ENCODE results near the gene TKT.

Gene TKT

GRCh38 chr3:53195066-53195450 lies 60.8 kb downstream of the TKT start:
- Mint-ChIP-seq H3K4me1 (ENCODE audit: low read depth) (peaks cover 12% of the 10 kb centered on the region), H3K9me3 (no peaks in the 10 kb centered on the region), H3K27me3 (ENCODE audit: low read depth) (no peaks in the 10 kb centered on the region), H3K4me3 (no peak overlapping the region), H3K36me3 (ENCODE audit: low read depth) (peaks cover 4% of the 10 kb centered on the region), H3K27ac (no peak overlapping the region)

DNA sequence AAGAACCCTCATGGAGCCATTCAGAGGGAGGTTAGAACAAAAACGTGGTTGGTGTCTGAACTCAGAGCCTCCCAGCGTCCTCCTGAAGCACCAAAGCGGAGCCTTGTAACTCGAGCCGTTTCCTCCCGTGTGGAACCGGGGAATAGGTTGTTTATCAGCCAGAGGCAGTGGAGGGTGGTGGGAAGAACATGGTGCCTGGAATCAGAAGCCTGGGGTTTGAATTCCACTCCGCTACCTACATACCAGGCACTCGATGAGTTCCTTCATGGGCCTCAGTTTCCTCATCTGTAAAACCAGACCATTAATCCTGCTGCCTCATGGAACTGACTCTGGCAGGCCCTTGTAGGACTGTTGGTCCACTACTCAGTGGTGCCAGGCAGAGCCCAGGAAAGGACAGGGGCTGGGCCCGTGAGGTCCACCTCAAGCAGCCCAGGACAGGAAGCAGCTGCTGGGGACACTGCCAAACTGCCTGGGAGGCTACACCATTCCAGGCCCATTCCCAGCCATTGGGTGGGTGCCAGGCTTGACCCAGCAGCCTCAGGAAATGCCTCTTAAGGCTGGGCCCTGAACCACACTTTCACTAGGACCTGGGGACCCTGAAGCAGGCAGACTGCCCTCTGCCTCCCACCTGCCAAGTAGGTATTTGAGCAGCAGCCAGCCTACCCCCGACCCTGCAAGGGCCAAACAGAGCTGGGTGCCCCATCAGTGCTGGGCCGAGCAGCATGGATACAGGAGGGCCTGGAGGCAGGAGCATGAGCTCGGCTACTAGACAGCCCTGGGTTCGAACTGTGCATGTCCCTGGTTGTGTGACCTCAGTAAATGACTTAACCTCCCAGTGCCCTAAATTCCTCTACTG lies 61.4 kb downstream of the TKT start:
- Mint-ChIP-seq H3K27ac (no peak overlapping the region), H3K36me3 (ENCODE audit: low read depth) (peaks cover 7% of the 10 kb centered on the region), H3K9me3 (no peaks in the 10 kb centered on the region), H3K27me3 (ENCODE audit: low read depth) (no peaks in the 10 kb centered on the region), H3K4me1 (ENCODE audit: low read depth) (peaks cover 12% of the 10 kb centered on the region), H3K4me3 (no peak overlapping the region)

- Mint-ChIP-seq H3K27me3 (ENCODE audit: low read depth) (no peaks in the 10 kb centered on the region), H3K4me3 (no peak overlapping the region), H3K4me1 (ENCODE audit: low read depth) (peaks cover 12% of the 10 kb centered on the region), H3K9me3 (no peaks in the 10 kb centered on the region), H3K27ac (no peak overlapping the region), H3K36me3 (ENCODE audit: low read depth) (peaks cover 7% of the 10 kb centered on the region)
Measured at GRCh38 chr3:53193466-53194209, 62.2 kb downstream of the TKT start.

- Mint-ChIP-seq H3K27me3 (ENCODE audit: low read depth) (no peaks in the 10 kb centered on the region), H3K27ac (no peak overlapping the region), H3K4me3 (no peak overlapping the region), H3K36me3 (ENCODE audit: low read depth) (peaks cover 8% of the 10 kb centered on the region), H3K4me1 (ENCODE audit: low read depth) (peaks cover 12% of the 10 kb centered on the region), H3K9me3 (no peaks in the 10 kb centered on the region)
Measured at GRCh38 chr3:53192608-53193007, 63.2 kb downstream of the TKT start.

DNA sequence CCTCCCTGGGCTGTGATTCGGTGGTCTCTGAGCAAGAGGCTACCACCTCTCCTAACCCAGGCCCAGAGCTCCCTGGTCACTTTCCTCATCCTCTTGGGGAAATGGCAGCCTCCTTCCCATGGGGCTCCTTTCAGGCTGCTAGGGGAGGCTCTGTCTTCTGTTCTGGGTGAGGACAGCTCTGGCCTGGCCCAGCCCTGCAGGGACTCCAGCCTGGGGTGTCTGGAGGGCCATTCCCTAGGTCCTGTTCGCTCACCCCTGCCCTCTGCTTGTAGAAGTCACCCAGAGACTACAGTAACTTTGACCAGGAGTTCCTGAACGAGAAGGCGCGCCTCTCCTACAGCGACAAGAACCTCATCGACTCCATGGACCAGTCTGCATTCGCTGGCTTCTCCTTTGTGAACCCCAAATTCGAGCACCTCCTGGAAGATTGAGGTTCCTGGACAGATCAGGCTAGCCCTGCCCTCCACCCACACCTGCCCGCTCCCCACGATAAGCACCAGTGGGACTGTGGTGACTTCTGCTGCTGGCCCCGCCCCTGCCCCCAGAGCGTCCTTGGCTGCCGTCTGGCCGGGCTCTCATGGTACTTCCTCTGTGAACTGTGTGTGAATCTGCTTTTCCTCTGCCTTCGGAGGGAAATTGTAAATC lies 63.9 kb downstream of the TKT start:
- no peak overlapping the region for H3K27ac Mint-ChIP-seq
- H3K4me1 Mint-ChIP-seq (ENCODE audit: low read depth) = peaks cover 9% of the 10 kb centered on the region
- no peaks in the 10 kb centered on the region for H3K27me3 Mint-ChIP-seq (ENCODE audit: low read depth)
- no peaks in the 10 kb centered on the region for H3K9me3 Mint-ChIP-seq
- H3K36me3 Mint-ChIP-seq (ENCODE audit: low read depth) = peaks cover 11% of the 10 kb centered on the region
- no peak overlapping the region for H3K4me3 Mint-ChIP-seq

- no peaks in the 10 kb centered on the region for H3K9me3 Mint-ChIP-seq
- H3K36me3 Mint-ChIP-seq (ENCODE audit: low read depth) = peaks cover 12% of the 10 kb centered on the region
- no peaks in the 10 kb centered on the region for H3K27me3 Mint-ChIP-seq (ENCODE audit: low read depth)
- no peak overlapping the region for H3K27ac Mint-ChIP-seq
- no peak overlapping the region for H3K4me3 Mint-ChIP-seq
- H3K4me1 Mint-ChIP-seq (ENCODE audit: low read depth) = peaks cover 9% of the 10 kb centered on the region
Measured at GRCh38 chr3:53190659-53191058, 65.2 kb downstream of the TKT start.

GRCh38 chr3:53189276-53189675 lies 66.5 kb downstream of the TKT start:
- Mint-ChIP-seq H3K4me3 (no peak overlapping the region), H3K36me3 (ENCODE audit: low read depth) (peaks cover 17% of the 10 kb centered on the region), H3K27ac (no peak overlapping the region), H3K27me3 (ENCODE audit: low read depth) (no peaks in the 10 kb centered on the region), H3K4me1 (ENCODE audit: low read depth) (peaks cover 4% of the 10 kb centered on the region), H3K9me3 (no peaks in the 10 kb centered on the region)

DNA sequence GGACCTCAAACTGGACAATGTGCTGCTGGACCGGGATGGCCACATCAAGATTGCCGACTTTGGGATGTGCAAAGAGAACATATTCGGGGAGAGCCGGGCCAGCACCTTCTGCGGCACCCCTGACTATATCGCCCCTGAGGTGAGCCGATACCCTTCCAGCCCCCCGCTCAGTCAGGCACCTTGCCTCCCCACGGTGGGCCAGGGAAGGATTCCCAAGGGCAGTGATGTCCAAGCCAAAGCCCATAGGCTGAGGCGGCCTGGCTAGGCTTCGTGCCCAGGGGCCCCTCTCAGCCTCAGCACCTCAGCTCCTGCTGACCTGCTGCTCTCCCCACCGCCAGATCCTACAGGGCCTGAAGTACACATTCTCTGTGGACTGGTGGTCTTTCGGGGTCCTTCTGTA lies 67.1 kb downstream of the TKT start:
- Mint-ChIP-seq H3K9me3 (no peaks in the 10 kb centered on the region), H3K36me3 (ENCODE audit: low read depth) (peaks cover 17% of the 10 kb centered on the region), H3K27me3 (ENCODE audit: low read depth) (no peaks in the 10 kb centered on the region), H3K4me3 (no peak overlapping the region), H3K4me1 (ENCODE audit: low read depth) (peaks cover 4% of the 10 kb centered on the region), H3K27ac (no peak overlapping the region)

DNA sequence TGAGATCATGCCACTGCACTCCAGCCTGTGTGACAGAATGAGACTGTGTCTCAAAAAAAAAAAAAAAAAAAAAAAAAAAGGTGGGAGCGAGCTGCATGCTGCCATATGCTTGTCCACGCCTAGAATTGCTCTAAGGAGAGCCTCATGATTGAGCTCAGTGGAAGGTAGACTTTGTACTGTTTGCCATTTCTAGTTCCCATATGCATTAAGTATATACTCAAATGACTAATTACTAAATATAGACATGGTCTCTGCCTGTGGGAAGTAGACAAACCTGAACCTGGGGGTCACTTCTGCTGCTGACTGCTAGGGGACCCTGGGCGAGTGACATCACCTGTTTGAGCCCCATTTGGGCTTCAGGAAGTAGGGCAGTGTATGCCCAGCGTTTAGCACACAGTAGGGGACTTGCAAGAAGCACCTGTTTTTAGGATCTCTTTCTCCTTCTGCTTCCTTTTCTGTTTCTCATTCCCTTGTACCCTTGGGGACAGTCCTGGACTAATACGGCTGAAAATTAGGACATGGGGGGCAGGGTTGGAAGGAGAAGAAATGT lies 67.6 kb downstream of the TKT start:
- H3K9me3 Mint-ChIP-seq = no peaks in the 10 kb centered on the region
- H3K4me3 Mint-ChIP-seq = no peak overlapping the region
- no peaks in the 10 kb centered on the region for H3K27me3 Mint-ChIP-seq (ENCODE audit: low read depth)
- H3K27ac Mint-ChIP-seq = no peak overlapping the region
- H3K4me1 Mint-ChIP-seq (ENCODE audit: low read depth) = peaks cover 4% of the 10 kb centered on the region
- H3K36me3 Mint-ChIP-seq (ENCODE audit: low read depth) = peaks cover 17% of the 10 kb centered on the region

GRCh38 chr3:53187430-53187829 lies 68.4 kb downstream of the TKT start:
- H3K36me3 Mint-ChIP-seq (ENCODE audit: low read depth) = peaks cover 16% of the 10 kb centered on the region
- H3K4me3 Mint-ChIP-seq = no peak overlapping the region
- H3K27me3 Mint-ChIP-seq (ENCODE audit: low read depth) = no peaks in the 10 kb centered on the region
- H3K27ac Mint-ChIP-seq = no peak overlapping the region
- H3K9me3 Mint-ChIP-seq = no peaks in the 10 kb centered on the region
- no peaks in the 10 kb centered on the region for H3K4me1 Mint-ChIP-seq (ENCODE audit: low read depth)

DNA sequence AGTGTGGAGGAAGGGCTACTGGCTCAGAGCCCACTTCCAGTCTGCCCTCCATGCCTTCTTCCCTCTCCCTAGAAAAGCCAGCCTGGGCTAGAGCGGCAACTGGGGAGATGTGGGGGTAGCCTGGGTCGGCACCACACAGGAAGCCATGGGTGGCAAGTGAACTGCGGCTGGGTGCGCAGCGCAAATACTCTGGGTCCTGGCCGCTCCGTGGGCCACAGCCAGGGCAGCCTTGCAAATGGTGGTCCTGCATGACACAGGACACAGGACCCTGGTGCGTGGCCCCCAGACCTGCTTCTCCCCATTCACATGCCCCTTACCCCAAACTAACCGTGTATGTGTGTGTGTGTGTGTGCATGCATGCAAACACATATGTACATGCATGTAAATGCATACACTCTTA lies 69.1 kb downstream of the TKT start:
- Mint-ChIP-seq H3K36me3 (ENCODE audit: low read depth) (peaks cover 18% of the 10 kb centered on the region), H3K4me1 (ENCODE audit: low read depth) (no peaks in the 10 kb centered on the region), H3K27me3 (ENCODE audit: low read depth) (no peaks in the 10 kb centered on the region), H3K27ac (no peak overlapping the region), H3K4me3 (no peak overlapping the region), H3K9me3 (no peaks in the 10 kb centered on the region)

DNA sequence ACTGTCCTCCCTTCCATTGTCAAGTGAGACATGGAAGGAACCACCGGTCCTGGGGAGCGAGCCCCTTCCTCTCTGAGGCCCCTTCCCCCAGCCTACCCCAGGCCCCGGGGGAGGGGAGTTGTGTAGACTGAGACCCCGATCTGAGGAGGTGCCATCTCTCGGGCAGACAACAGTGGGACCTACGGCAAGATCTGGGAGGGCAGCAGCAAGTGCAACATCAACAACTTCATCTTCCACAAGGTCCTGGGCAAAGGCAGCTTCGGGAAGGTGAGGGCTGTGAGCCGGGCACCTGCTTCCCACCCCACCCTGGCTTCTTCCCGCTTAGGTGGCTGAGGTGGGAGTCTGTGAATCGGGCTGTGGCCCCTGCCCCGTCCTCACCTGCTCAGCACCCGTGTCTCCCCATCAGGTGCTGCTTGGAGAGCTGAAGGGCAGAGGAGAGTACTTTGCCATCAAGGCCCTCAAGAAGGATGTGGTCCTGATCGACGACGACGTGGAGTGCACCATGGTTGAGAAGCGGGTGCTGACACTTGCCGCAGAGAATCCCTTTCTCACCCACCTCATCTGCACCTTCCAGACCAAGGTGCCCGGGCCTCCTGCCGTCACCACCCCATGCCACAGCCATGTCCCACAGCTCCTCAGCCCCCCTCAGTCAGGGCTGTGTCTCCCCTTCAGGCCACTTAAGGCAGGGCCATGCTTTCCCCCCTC lies 69.9 kb downstream of the TKT start:
- Mint-ChIP-seq H3K27me3 (ENCODE audit: low read depth) (no peaks in the 10 kb centered on the region), H3K27ac (no peak overlapping the region), H3K4me1 (ENCODE audit: low read depth) (no peaks in the 10 kb centered on the region), H3K36me3 (ENCODE audit: low read depth) (peaks cover 18% of the 10 kb centered on the region), H3K9me3 (no peaks in the 10 kb centered on the region), H3K4me3 (no peak overlapping the region)

DNA sequence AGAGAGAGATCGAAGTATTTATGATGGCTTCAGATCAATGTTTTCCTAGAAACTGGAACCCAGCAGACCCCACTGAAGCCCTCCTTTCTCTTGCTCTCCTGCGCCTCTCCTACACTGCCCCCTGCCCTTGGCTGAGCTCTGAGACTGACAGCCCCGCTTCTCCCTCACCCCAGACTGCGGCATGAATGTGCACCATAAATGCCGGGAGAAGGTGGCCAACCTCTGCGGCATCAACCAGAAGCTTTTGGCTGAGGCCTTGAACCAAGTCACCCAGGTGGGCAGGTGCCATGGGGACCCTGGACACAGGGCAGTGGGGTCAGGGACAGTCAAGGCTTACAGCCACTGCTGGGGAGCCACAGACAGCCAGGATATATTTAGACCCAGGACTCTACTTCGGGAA lies 71.1 kb downstream of the TKT start:
- no peak overlapping the region for H3K27ac Mint-ChIP-seq
- no peaks in the 10 kb centered on the region for H3K27me3 Mint-ChIP-seq (ENCODE audit: low read depth)
- peaks cover 12% of the 10 kb centered on the region for H3K36me3 Mint-ChIP-seq (ENCODE audit: low read depth)
- no peak overlapping the region for H3K4me3 Mint-ChIP-seq
- no peaks in the 10 kb centered on the region for H3K9me3 Mint-ChIP-seq
- H3K4me1 Mint-ChIP-seq (ENCODE audit: low read depth) = no peaks in the 10 kb centered on the region

GRCh38 chr3:53183514-53183913 lies 72.3 kb downstream of the TKT start:
- no peaks in the 10 kb centered on the region for H3K9me3 Mint-ChIP-seq
- H3K4me1 Mint-ChIP-seq (ENCODE audit: low read depth) = no peaks in the 10 kb centered on the region
- no peak overlapping the region for H3K4me3 Mint-ChIP-seq
- peaks cover 14% of the 10 kb centered on the region for H3K36me3 Mint-ChIP-seq (ENCODE audit: low read depth)
- no peak overlapping the region for H3K27ac Mint-ChIP-seq
- H3K27me3 Mint-ChIP-seq (ENCODE audit: low read depth) = no peaks in the 10 kb centered on the region

Measured in T-helper 1 cell treated with Interleukin-12 subunit alpha and Interleukin-12 subunit beta and Interleukin-4 antibody, amounts not matched to agents 30 μg/mL and 1 μg/mL, for 36 hours (primary cell).